DOHH2 (cell line): Measurements from ENCODE around the gene PDE7B.

ENCODE experiments used
- H3F3A ChIP-seq: fragments of 200-600 bp; sonication (generic), shearing (Covaris generic); 2 replicates; pipeline ENCODE4 v1.6.0; 2016; ENCODE audit warnings: antibody characterized with exemption, mild to moderate bottlenecking; ENCODE audit not compliant: control insufficient read depth, insufficient read depth
- H3K27ac ChIP-seq: fragments of 200-600 bp; sonication (generic); 2 replicates; pipeline ENCODE4 v1.5.1; 2014; ENCODE audit warnings: low read depth, mild to moderate bottlenecking, low read length, moderate library complexity
- H3K27me3 ChIP-seq: fragments of 200-600 bp; sonication (generic); 2 replicates; pipeline ENCODE4 v1.6.1; 2014; ENCODE audit warnings: mild to moderate bottlenecking, low read length, mixed read lengths; ENCODE audit not compliant: control insufficient read depth
- H3K36me3 ChIP-seq: fragments of 200-600 bp; sonication (generic); 2 replicates; pipeline ENCODE4 v1.6.1; 2014; ENCODE audit warnings: mild to moderate bottlenecking, low read length, moderate library complexity, mixed read lengths; ENCODE audit not compliant: control insufficient read depth
- H3K4me1 ChIP-seq: fragments of 200-600 bp; sonication (generic); 2 replicates; pipeline ENCODE4 v1.6.1; 2014; ENCODE audit warnings: mild to moderate bottlenecking, low read length, mixed read lengths; ENCODE audit not compliant: control insufficient read depth
- H3K4me2 ChIP-seq: fragments of 200-600 bp; sonication (generic); 2 replicates; pipeline ENCODE4 v1.6.0; 2014; ENCODE audit warnings: mild to moderate bottlenecking, low read length, moderate library complexity
- H3K4me3 ChIP-seq: fragments of 200-600 bp; sonication (generic); 2 replicates; pipeline ENCODE4 v1.5.1; 2014; ENCODE audit warnings: mild to moderate bottlenecking, low read length, mixed read lengths
- H3K79me2 ChIP-seq: fragments of 200-600 bp; sonication (generic); 2 replicates; pipeline ENCODE4 v1.6.1; 2014; ENCODE audit warnings: mild to moderate bottlenecking, low read length, mixed read lengths; ENCODE audit not compliant: control insufficient read depth
- H3K9me2 ChIP-seq: fragments of 200-600 bp; sonication (generic); replicated peaks from 2 replicates; pipeline ENCODE4 v1.6.1; 2014; ENCODE audit warnings: mild to moderate bottlenecking, low read length, mixed read lengths; ENCODE audit not compliant: control insufficient read depth
- H3K9me3 ChIP-seq: fragments of 200-600 bp; sonication (generic); 2 replicates; pipeline ENCODE4 v1.6.1; 2014; ENCODE audit warnings: antibody characterized with exemption, low read length, mixed read lengths; ENCODE audit not compliant: control insufficient read depth, insufficient read depth
- H4K20me1 ChIP-seq: fragments of 200-600 bp; sonication (generic); 2 replicates; pipeline ENCODE4 v1.6.0; 2014; ENCODE audit warnings: low read depth, mild to moderate bottlenecking, antibody characterized with exemption, low read length, moderate library complexity; ENCODE audit not compliant: control insufficient read depth, insufficient read depth
- EZH2phosphoT487 ChIP-seq: fragments of 200-600 bp; sonication (generic); IDR thresholded peaks from 2 replicates; pipeline ENCODE4 v1.6.1; 2017; ENCODE audit warnings: borderline replicate concordance, mild to moderate bottlenecking, antibody characterized with exemption, low read length, moderate library complexity, mixed read lengths
- TF ChIP-seq, protein P1 (sequence below): fragments of 200-600 bp; sonication (generic); IDR thresholded peaks from one replicate; pipeline ENCODE4 v1.5.1; 2014; ENCODE audit warnings: antibody characterized with exemption, mild to moderate bottlenecking, low read depth, low read length; ENCODE audit not compliant: poor library complexity, severe bottlenecking

The PDE7B gene

DNA sequence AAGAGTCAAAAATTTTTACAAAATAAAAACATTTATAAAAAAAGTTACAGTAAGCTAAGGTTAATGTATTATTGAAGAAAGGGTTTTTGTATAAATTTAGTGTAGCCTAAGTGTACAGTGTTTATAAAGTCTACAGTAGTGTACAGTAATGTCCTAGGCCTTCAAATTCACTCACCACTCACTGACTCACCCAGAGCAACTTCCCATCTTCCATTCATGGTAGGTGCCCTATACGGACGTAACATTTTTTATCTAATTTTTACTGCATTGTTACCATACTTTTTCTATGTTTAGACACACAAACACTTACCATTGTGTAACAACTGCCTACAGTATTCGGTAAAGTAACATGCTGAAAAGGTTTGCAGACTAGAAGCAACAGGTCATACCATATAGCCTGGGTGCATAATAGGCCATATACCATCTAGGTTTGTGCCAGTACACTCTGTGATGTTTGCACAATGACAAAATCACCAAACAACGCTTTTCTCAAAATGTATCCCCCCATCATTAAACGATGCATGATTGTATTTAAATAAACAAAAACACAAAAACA, 392.6 kb downstream of the PDE7B start:
- Histone ChIP-seq H3K9me3 (peaks cover 3% of the 10 kb centered on the region; the same call in 1 of the 2 replicates), H3K79me2 (peaks cover 51% of the 10 kb centered on the region), H3K36me3 (peaks cover 86% of the 10 kb centered on the region), H3K9me2 (no peaks in the 10 kb centered on the region), H3K27me3 (no peaks in the 10 kb centered on the region), H3K4me2 (no peak overlapping the region), H4K20me1 (no peaks in the 10 kb centered on the region), H3K4me3 (no peak overlapping the region), H3K27ac (no peak overlapping the region), H3K4me1 (peaks cover 10% of the 10 kb centered on the region), H3F3A (peaks cover 6% of the 10 kb centered on the region)
- no peak for TF ChIP-seq EZH2phosphoT487
- TF ChIP-seq, protein P1, sequence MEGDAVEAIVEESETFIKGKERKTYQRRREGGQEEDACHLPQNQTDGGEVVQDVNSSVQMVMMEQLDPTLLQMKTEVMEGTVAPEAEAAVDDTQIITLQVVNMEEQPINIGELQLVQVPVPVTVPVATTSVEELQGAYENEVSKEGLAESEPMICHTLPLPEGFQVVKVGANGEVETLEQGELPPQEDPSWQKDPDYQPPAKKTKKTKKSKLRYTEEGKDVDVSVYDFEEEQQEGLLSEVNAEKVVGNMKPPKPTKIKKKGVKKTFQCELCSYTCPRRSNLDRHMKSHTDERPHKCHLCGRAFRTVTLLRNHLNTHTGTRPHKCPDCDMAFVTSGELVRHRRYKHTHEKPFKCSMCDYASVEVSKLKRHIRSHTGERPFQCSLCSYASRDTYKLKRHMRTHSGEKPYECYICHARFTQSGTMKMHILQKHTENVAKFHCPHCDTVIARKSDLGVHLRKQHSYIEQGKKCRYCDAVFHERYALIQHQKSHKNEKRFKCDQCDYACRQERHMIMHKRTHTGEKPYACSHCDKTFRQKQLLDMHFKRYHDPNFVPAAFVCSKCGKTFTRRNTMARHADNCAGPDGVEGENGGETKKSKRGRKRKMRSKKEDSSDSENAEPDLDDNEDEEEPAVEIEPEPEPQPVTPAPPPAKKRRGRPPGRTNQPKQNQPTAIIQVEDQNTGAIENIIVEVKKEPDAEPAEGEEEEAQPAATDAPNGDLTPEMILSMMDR: no peak
